DLD1 (cell line): ENCODE measurements around the gene BAIAP3.

Experiments
- in situ Hi-C: cut with HindIII; loops from 2 replicates; pipeline ENCODE4 v1.10.0; 2017; ENCODE audit warnings: low sequenced_read_pairs

Gene BAIAP3

GRCh38 chr16:1344499-1344898, 11.1 kb downstream of the BAIAP3 start:
- in situ Hi-C loops, result no loop called here

GRCh38 chr16:1345087-1345486, 11.6 kb downstream of the BAIAP3 start:
- in situ Hi-C loops, result no loop called here

- in situ Hi-C loops, result no loop called here
Measured at GRCh38 chr16:1345651-1346421, 12.4 kb downstream of the BAIAP3 start.

- in situ Hi-C loops, result no loop called here
Measured at GRCh38 chr16:1346422-1347285, 13.2 kb downstream of the BAIAP3 start.

GRCh38 chr16:1347286-1347855, 13.9 kb downstream of the BAIAP3 start:
- in situ Hi-C loops, result no loop called here

GRCh38 chr16:1347962-1348361, 14.5 kb downstream of the BAIAP3 start:
- in situ Hi-C loops, result no loop called here

- in situ Hi-C loops, result no loop called here
Measured at GRCh38 chr16:1348441-1348840, 15.0 kb downstream of the BAIAP3 start.

- in situ Hi-C loops, result no loop called here
Measured at GRCh38 chr16:1348926-1349325, 15.5 kb downstream of the BAIAP3 start.

- in situ Hi-C loops, result no loop called here
Measured at GRCh38 chr16:1349351-1349750, 15.9 kb downstream of the BAIAP3 start.

GRCh38 chr16:1349951-1350350, 16.5 kb downstream of the BAIAP3 start:
- in situ Hi-C loops, result no loop called here

GRCh38 chr16:1350691-1351090, 17.2 kb downstream of the BAIAP3 start:
- in situ Hi-C loops, result no loop called here

GRCh38 chr16:1351215-1351581, 17.8 kb downstream of the BAIAP3 start:
- in situ Hi-C loops, result no loop called here

GRCh38 chr16:1351582-1352362, 18.3 kb downstream of the BAIAP3 start, which contains the start of the genes GNPTG and TSR3:
Gene GNPTG (plus strand): TSS chr16:1351931. CDS start chr16:1351966, 35 bp downstream.
Gene TSR3 (minus strand): TSS chr16:1351878. CDS start chr16:1351804, 74 bp downstream.
- in situ Hi-C loops, result no loop called here

- in situ Hi-C loops, result no loop called here
Measured at GRCh38 chr16:1354815-1355540, 21.5 kb downstream of the BAIAP3 start.

- in situ Hi-C loops, result no loop called here
Measured at GRCh38 chr16:1355591-1355990, 22.1 kb downstream of the BAIAP3 start.

GRCh38 chr16:1356061-1356900, 22.8 kb downstream of the BAIAP3 start:
- in situ Hi-C loops, result no loop called here

GRCh38 chr16:1357906-1358566, 24.6 kb downstream of the BAIAP3 start:
- in situ Hi-C loops, result no loop called here

- in situ Hi-C loops, result no loop called here
Measured at GRCh38 chr16:1361685-1362360, 28.4 kb downstream of the BAIAP3 start.
